NCI-H446 (cell line): ENCODE measurements around the gene HNRNPA2B1.
"Not testable (repeated sequence)": the region's sequence is repeated elsewhere in the genome, so short reads cannot be mapped to it uniquely, and the experiment has no call there.

Experiments used
- DNase-seq, 2 experiments: peaks; one replicate each; lab custom pipeline; 2025; lab: John Stamatoyannopoulos, UW

The HNRNPA2B1 gene

GRCh38 chr7:26198133-26198780 is 2.3 kb downstream of the HNRNPA2B1 start:
- DNase-seq = peak in 1 of 2 experiments; percentile 55

- DNase-seq = peak in 1 of 2 experiments; percentile 17
These were observed 3.1 kb downstream of the HNRNPA2B1 start for GRCh38 chr7:26197153-26198115.

- DNase-seq = no peak
These were observed 4.5 kb downstream of the HNRNPA2B1 start for GRCh38 chr7:26195867-26196657.

GRCh38 chr7:26195182-26195581 is 5.4 kb downstream of the HNRNPA2B1 start:
- no peak for DNase-seq

DNA sequence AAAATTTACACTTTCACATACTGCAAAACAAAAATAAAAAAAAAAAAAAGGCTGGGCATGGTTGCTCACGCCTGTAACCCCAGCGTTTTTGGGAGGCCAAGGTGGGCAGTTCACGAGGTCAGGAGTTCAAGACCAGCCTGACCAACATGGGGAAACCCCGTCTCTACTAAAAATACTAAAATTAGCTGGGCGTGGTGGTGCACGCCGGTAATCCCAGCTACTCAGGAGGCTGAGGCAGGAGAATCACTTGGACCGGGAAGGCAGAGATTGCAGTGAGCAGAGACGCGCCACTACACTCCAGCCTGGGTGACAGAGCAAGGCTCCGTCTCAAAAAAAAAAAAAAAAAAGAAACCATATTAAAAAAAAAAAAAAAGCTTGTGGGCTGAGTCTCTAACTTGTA is 5.8 kb downstream of the HNRNPA2B1 start:
- DNase-seq = not testable (repeated sequence)

GRCh38 chr7:26193432-26194207 is 6.9 kb downstream of the HNRNPA2B1 start:
- DNase-seq = no peak

GRCh38 chr7:26192485-26193087 is 8.0 kb downstream of the HNRNPA2B1 start:
- no peak for DNase-seq

- DNase-seq = no peak
These were observed 8.5 kb downstream of the HNRNPA2B1 start for GRCh38 chr7:26191974-26192479.

- no peak for DNase-seq
These were observed 9.1 kb downstream of the HNRNPA2B1 start for GRCh38 chr7:26191233-26191973.

DNA sequence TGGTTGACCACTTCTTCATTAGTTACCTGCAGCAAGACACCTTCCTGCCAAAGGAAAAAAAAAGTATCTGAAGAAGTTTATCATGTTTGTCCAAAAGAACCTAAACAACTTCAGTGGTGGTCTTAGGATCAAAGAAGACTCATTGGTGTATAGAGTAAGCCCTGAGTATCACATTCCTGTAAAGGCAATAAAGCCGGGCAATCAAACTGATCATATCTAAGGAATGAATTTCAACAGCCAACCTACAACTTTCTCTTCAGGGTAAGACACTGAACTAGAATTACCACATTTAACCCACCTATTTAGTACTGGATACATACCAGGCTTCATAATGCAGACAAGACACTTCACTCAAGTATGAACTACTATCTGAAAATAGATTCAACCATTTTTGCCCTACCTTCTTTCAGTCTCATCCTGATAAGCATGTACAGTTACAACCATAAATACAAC is 10.1 kb downstream of the HNRNPA2B1 start:
- DNase-seq = no peak

GRCh38 chr7:26189697-26190096 is 10.8 kb downstream of the HNRNPA2B1 start:
- DNase-seq = no peak

- DNase-seq = no peak
These were observed 11.5 kb downstream of the HNRNPA2B1 start for GRCh38 chr7:26188957-26189541.

GRCh38 chr7:26188206-26188956 is 12.2 kb downstream of the HNRNPA2B1 start:
- no peak for DNase-seq

DNA sequence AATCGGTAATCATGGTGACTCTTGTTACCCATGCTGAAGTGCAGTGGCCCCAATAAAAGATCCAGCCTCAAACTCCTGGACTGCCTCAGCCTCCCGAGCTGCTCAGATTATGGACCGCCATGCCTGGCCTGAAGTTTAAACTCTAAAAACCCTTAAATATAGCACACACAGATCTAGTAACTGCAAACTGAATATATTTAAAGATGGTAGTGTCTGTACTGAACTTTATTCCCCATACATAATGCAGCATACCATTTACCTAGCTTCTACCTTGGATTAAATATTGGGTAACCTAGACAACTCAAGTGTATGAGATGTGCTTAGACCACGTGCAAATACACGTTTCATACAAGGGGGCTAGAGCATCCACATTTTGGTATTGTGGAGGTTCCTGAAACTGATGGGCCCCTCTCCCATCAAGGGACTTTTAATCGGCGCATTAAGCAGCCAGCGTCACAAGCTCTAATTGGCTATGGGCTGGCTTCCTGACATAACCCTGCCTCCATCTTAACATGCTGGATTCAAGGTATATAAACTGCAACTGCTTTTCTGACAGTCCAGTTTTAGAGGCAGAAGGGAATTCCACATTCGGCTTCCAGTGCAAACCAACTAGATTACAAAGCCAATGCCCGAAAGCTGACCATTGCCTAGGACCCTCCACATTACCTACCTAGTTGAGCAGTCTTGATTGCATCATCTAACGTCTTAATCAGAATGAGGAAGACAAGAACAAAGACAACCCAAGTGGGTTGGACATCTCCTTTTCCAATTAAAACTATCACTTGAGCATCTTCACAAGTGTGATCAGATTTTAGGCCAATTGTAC is 13.0 kb downstream of the HNRNPA2B1 start:
- DNase-seq = no peak

DNA sequence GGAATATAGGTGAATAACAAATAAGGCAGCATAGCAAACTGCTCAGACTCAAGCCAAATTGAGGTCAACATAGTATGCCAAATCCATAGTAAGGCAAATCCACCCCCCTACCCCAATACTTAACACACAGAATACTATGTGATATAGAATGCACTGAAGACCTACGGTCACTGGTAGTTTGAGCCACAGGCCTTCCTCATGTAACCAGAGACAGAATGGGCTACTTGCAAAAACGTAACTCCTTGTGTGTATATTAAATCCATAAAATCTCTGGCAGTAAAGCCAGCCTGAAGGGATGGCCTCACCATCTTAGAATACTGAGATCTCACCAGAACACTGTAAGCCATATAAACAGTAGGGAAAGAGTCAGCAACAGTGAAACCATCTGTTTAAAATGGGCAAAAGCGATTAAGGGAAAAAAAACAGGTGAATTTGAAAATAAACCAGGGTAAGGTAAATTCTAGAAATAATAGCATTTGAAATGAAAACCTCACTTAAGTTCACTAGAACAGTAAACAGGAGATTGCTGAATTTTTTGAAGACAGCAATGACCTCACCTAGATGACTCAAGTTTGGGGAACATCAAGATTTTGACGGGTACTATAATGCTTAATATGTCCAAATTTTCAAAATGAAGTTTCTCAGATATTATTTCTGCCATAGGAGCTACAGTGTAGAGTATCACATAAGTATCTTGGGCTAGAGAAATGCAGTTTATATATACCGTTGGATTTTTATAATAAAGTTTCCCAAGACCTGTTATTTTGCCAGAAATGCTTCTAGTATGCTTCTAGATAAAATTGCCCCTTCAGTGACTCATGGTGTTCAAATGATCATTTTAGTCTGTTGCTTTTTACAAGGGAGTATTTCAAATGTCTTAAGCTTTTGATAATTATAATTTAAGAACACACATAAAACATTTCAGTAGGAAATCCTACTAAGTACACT is 13.9 kb downstream of the HNRNPA2B1 start:
- no peak for DNase-seq

DNA sequence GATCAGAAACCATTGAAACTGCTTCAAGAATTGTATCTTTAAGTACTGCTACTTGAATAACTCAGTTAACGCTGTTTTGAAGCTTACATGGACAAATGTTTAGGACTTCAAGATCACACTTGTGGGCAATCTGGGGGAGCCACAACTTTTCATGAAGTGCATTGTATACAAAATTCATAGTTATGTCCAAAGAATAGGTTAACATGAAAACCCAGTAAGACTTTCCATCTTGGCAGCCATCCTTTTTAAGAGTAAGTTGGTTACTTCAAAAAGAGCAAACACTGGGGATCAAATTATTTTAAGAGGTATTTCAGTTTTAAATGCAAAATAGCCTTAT is 14.7 kb downstream of the HNRNPA2B1 start:
- DNase-seq = peak in 1 of 2 experiments; percentile 23
